ENCODE measurements around the gene EEFSEC.

The EEFSEC gene

DNA sequence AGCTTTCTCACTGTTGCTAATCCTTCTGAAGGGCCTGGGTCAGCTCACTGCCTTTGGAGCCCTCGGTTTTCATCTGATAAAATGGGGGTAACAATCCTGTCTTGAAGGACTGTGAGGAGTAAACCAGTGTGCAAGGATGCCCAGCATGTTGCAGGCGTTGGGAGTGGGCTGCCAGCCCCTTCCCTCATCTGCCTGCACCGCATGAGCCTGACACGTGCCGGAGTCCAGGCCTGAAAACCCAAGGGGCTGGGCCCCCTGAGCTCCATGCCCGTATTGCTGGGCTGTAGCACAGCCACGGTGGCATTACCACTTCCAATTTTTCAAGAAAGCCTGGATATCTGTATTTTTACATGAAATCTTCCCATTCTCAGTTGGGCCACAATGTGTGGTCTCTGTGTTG lies 215.3 kb downstream of the EEFSEC start:
- Histone ChIP-seq H3K4me3 (replicated peaks; ENCODE audit: insufficient read depth, low read length) (no peak overlapping the region), H3K27me3 (ENCODE audit: insufficient read depth, poor library complexity, severe bottlenecking) (no peaks in the 10 kb centered on the region), H3K27ac (replicated peaks) (no peak overlapping the region)
- no peak for TF ChIP-seq SPI1 (IDR thresholded peaks at IDR 0.05; ENCODE audit: borderline replicate concordance, low read depth)
- TF ChIP-seq GABPA (IDR thresholded peaks at IDR 0.05; ENCODE audit: low read depth), result no peak
- TF ChIP-seq POLR2AphosphoS5 (IDR thresholded peaks at IDR 0.05; ENCODE audit: low read depth), result no peak
- TF ChIP-seq, protein P1, sequence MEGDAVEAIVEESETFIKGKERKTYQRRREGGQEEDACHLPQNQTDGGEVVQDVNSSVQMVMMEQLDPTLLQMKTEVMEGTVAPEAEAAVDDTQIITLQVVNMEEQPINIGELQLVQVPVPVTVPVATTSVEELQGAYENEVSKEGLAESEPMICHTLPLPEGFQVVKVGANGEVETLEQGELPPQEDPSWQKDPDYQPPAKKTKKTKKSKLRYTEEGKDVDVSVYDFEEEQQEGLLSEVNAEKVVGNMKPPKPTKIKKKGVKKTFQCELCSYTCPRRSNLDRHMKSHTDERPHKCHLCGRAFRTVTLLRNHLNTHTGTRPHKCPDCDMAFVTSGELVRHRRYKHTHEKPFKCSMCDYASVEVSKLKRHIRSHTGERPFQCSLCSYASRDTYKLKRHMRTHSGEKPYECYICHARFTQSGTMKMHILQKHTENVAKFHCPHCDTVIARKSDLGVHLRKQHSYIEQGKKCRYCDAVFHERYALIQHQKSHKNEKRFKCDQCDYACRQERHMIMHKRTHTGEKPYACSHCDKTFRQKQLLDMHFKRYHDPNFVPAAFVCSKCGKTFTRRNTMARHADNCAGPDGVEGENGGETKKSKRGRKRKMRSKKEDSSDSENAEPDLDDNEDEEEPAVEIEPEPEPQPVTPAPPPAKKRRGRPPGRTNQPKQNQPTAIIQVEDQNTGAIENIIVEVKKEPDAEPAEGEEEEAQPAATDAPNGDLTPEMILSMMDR (IDR thresholded peaks at IDR 0.05; ENCODE audit: insufficient read depth, low read length), result no peak
- TF ChIP-seq, protein P2, sequence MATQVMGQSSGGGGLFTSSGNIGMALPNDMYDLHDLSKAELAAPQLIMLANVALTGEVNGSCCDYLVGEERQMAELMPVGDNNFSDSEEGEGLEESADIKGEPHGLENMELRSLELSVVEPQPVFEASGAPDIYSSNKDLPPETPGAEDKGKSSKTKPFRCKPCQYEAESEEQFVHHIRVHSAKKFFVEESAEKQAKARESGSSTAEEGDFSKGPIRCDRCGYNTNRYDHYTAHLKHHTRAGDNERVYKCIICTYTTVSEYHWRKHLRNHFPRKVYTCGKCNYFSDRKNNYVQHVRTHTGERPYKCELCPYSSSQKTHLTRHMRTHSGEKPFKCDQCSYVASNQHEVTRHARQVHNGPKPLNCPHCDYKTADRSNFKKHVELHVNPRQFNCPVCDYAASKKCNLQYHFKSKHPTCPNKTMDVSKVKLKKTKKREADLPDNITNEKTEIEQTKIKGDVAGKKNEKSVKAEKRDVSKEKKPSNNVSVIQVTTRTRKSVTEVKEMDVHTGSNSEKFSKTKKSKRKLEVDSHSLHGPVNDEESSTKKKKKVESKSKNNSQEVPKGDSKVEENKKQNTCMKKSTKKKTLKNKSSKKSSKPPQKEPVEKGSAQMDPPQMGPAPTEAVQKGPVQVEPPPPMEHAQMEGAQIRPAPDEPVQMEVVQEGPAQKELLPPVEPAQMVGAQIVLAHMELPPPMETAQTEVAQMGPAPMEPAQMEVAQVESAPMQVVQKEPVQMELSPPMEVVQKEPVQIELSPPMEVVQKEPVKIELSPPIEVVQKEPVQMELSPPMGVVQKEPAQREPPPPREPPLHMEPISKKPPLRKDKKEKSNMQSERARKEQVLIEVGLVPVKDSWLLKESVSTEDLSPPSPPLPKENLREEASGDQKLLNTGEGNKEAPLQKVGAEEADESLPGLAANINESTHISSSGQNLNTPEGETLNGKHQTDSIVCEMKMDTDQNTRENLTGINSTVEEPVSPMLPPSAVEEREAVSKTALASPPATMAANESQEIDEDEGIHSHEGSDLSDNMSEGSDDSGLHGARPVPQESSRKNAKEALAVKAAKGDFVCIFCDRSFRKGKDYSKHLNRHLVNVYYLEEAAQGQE (IDR thresholded peaks at IDR 0.05; ENCODE audit: insufficient replicate concordance, low read depth), result no peak
- no peak for DNase-seq (ENCODE audit: low read depth in 1 of 2, low spot score in 1 of 2)

GRCh38 chr3:128369121-128369703 lies 215.9 kb downstream of the EEFSEC start:
- Histone ChIP-seq H3K4me3 (replicated peaks; ENCODE audit: insufficient read depth, low read length) (no peak overlapping the region), H3K27ac (replicated peaks) (no peak overlapping the region), H3K27me3 (ENCODE audit: insufficient read depth, poor library complexity, severe bottlenecking) (no peaks in the 10 kb centered on the region)
- no peak for DNase-seq (ENCODE audit: low read depth in 1 of 2, low spot score in 1 of 2)
- no peak for TF ChIP-seq POLR2AphosphoS5 (IDR thresholded peaks at IDR 0.05; ENCODE audit: low read depth)
- TF ChIP-seq, protein P2 (IDR thresholded peaks at IDR 0.05; ENCODE audit: insufficient replicate concordance, low read depth), result no peak
- TF ChIP-seq, protein P1 (IDR thresholded peaks at IDR 0.05; ENCODE audit: insufficient read depth, low read length), result no peak
- TF ChIP-seq GABPA (IDR thresholded peaks at IDR 0.05; ENCODE audit: low read depth), result no peak
- TF ChIP-seq SPI1 (IDR thresholded peaks at IDR 0.05; ENCODE audit: borderline replicate concordance, low read depth), result no peak

DNA sequence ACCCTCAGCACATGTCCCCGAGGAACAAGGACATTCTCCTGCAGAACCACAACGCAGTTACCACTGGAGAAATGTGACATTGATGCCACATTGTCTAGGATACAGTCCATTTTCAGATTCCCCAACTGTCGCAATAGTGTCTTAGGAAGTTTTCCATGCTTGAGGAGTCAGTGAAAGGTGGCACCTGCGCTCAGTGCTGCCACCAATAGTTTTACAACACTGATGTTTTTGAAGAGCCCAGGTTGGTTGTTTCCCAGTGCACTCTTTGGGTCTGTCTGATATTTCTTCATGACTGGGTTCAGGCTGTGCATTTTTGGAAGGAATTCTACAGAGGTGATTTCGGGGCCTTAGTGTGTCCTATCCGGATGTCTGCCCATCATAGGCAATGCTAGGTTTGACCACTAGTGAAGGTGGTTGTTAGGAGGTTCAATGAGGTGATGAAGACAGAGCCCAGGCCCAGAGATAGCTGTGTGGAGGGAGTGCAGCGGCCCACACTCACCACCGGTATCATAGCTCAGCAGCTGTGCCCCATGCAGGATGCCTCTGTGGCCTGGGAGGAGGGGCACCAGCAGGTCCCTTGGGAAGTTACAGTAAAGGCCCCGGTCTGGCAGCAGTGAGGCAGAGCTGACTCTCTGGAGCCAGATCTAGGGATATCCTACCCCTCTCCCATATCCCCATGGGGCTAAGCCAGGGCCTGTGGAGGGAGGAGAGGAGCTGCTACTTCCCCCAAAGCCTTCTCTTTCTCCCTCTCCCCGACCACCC lies 216.8 kb downstream of the EEFSEC start:
- no peak for TF ChIP-seq GABPA (IDR thresholded peaks at IDR 0.05; ENCODE audit: low read depth)
- TF ChIP-seq, protein P2 (IDR thresholded peaks at IDR 0.05; ENCODE audit: insufficient replicate concordance, low read depth), result no peak
- no peak for TF ChIP-seq POLR2AphosphoS5 (IDR thresholded peaks at IDR 0.05; ENCODE audit: low read depth)
- TF ChIP-seq SPI1 (IDR thresholded peaks at IDR 0.05; ENCODE audit: borderline replicate concordance, low read depth), result no peak
- TF ChIP-seq, protein P1 (IDR thresholded peaks at IDR 0.05; ENCODE audit: insufficient read depth, low read length), result no peak
- no peaks in the 10 kb centered on the region for H3K27me3 ChIP-seq (ENCODE audit: insufficient read depth, poor library complexity, severe bottlenecking)
- DNase-seq (ENCODE audit: low read depth in 1 of 2, low spot score in 1 of 2), result no peak
- no peak overlapping the region for H3K27ac ChIP-seq (replicated peaks)
- no peak overlapping the region for H3K4me3 ChIP-seq (replicated peaks; ENCODE audit: insufficient read depth, low read length)

Measured in HL-60 (cell line).